GM21528 (cell line): ENCODE measurements around the gene BZW2.
A peak's percentile ranks its signal among the peaks of the same experiment; 100 is the strongest.
"Not testable (repeated sequence)": the region's sequence is repeated elsewhere in the genome, so short reads cannot be mapped to it uniquely, and the experiment has no call there.

Experiments
- ATAC-seq: cut with Tn5 transposase; IDR thresholded peaks from one replicate; pipeline ENCODE4 v1.9.1; 2021; ENCODE audit warnings: mild to moderate bottlenecking, moderate library complexity; ENCODE audit not compliant: unreplicated experiment, low FRiP score

BZW2 gene

DNA sequence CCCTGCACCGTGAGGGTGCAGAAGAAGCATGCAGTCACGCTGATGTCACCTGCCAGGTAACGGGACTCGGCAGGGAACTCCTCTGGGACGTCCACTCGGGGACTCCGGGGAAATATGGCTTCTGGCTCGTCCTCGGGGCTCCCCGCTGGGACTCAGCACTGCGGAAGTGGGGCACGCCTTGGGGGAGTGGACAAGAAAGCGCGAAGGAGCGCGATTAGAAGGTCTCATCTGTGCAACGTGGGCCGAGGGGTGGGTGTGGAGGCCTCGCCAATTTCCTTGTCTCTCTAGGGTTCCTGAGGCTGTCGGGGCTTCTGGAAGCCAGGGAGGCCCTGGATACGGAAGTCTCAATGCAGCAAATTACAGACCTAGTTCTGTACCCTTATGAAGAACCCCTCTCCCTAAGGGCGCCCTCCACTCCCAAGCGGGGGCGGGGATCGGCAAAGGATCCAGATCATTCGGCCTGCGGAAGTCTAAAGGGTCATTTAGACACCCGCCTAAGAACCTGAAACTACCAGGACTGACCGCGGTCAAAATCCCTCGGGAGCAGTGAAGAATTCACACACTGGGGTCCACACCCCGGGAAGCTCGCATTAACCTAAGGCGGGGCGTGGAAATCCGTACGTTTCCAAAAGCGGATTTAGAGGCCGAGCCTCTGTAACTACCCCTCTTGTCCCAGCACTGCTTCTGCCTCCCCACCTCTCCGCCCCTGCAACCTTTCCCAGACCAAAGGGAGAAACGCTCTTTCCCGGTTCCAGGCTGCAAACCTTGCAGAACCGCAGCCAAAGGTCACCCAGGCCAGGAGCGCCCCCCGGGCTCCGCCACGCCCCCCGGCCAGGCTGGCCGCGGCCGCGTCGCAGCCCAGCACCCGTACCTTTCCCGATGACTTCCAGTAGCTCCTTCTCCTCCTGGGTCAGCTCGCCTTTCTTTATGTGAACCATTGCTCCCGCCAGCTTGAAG, 1.1 kb upstream of the BZW2 start:
- peak; percentile 1 for ATAC-seq

DNA sequence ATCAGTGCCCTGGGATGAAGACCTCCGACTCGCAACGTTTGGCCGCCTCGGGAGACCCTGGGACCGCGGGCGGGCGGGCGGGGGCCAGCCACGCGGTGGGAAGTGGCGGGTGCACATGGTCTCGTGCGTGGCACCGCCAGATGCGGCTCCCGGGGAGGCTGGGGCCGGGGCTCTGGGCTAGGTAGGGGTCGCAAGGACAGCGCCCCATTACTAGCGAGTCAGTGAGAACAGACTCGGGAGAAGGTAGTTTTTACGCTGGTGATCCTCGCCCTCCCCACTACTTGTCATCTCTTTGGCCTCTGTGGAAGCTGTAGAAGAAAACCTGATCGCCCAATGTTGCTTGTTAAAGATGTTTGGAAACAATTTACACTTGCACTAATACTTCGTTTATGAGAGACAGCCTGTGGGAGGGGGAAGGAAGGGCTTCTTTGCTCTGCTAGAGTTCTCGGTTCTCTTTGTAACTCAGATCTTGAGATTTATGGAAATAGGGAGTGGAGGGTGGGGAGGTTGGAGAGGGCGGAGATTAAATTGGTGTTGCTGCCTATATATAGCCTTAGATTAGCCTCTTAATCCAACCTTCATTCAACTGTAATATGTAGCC, 591 bp downstream of the BZW2 start:
- no peak for ATAC-seq

DNA sequence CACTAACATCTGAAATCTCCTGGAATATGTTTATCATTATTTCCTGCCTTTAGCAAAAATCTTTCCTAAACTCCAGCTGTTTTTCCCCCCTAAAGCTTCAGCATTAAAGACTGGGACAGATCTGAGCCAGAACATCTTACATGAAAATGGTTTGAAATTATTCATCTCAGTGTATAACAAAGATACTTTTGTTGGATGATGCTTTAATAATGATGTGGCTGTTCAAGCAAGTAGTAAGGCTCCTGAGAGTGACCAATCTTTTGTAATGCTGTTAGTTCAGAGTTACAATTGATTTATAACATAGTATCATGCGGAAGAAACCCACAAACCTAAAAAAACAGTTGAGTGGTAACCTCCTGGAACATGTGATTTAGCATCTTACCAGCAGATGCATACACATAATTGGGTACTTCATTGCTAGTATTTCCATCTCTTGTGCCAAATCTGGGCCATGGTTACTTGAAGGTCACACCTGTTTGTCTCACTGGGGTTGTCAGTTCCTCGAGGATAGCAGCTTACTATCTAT, 1.5 kb downstream of the BZW2 start:
- ATAC-seq: no peak

DNA sequence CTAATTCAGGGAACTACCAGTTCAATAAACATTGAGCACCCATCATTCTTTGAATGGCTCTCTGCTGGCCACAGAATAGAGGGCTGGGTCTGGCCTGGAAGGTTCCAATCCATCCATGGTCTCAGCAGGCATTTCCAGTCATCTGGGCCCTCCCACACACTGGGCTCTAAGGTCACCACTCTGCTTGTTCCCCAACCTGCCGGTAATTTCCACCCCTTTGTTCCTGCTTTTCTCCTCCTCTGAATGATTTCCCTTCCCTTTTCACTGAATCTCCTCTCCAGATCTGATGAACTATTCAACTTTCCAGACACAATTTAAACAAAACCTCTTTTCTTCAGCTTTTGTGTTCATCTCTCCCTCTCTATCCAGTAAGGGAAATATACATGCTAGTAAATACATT, 2.6 kb downstream of the BZW2 start:
- ATAC-seq: no peak

DNA sequence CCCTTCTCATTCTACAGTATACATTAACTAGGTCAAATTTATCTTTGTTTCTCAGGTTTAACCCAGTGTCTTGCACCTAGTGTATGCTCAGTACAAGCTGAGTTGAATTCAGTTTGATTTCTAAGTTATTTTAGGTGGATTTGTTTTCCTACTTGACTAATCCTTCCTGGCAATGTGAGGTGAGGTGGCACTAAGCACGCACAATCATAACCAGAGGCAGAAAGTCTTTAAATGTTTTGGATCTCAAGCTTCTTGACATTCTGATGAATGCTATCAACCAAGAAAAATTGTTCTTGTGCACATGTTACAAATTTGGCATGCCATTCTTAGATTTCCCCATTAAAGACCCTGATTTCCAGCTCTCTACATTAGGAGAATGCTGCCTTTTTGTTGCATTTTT, 3.2 kb downstream of the BZW2 start:
- ATAC-seq: no peak

DNA sequence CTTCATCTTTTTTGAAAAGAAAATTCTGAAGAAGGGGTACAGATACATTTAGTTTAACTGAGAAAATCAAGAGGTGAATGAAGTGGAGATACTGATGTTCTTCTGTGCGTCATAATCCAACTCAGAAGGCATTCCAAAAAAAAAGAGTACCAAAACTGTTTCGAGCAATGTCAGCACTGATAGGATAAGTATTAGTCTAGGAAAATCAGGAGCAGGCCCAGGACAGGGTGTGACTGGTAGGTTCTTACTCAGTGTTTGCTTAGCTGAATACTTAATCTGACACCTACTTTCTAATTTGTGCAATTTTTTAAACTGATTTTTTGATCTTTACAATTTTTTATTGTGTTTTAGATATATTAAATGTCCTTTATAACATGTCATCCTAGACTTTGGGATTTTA, 4.3 kb downstream of the BZW2 start:
- ATAC-seq: no peak

DNA sequence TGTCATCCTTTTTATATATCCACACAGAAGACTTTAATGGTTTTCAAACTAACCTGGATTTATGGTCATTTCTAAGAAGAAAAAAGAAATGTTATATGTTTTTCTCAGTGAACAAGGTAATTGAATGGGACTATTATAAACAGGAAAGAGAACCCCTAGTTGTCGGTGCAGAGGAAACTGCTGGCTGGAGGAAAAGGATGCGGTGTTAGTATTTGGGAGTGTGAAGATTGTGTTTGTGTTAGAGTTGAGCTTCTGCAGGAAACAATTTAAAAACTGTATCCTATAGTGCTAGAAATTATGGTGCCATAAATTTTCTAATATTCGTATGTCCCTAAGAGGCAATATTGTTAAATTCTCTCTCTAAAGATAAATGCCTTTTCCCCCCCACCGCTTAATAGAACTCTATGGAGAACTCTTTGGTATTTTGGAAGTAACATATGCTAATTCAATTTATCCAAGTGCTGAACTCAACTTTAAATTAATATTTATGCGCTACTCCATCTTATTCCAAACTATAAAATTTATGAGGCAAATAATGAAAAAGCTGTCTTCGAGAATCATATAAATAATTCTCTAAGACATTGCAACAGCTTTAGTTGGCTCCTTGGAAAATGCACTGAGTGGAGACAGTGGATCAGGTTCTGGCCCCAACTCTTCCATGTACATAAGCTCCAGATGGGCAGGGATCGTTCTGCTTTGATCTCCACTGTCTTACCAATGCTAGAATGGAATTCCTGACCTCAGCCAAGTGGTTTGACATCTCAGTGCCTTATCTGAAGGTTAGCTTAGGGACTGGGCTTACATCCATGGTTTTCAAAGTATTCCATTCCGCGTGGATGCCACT, 5.6 kb downstream of the BZW2 start:
- ATAC-seq: no peak

DNA sequence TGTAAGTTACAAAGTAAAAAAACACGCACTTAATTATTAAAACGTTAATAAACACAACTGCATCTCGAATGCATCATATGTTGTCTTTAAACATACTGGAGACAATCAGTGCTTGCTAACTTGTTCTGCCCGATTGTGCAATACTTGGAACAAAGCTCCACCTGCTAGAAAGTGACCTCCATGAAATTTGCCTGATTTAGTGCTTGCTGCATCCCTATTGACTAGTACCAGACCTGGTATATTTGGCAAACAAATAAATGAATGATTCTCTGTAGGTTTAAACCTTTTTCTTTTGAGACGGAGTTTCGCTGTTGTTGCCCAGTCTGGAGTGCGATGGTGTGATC, 6.2 kb downstream of the BZW2 start:
- ATAC-seq: no peak

DNA sequence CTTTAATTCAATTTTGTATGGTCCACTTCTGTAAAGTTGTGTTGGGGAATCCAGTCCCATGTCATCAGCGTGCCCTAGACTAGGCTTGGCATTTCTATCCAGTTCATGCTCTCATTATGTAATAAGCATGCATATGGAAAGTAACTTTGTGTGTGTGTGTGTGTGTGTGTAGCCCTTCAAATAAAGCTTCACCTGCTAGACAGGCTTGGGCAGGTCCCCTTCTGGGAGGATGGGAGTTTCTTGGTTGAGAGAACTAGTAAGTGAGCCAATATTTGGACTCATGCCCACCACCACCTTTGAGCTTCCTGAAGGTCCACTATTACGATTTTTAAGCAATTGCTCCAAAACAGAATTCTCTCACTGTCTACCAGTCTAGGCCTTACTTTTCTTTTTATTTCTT, 6.9 kb downstream of the BZW2 start:
- no peak for ATAC-seq

DNA sequence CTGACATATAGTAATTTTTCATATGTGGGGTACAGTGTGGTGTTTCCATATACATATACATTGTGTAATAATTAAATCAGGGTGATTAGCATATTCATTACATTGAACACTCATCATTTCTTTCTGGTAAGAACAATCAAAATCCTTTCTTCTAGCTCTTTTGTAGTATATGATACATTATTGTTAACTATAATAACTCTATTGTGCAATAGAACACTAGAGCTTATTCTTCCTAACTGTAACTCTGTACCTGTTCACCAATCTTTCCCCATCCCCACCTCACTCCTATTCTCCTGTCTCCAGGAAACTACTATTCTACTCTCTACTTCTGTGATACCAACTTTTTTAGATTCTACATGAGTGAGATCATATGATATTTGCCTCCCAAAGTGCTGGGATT, 9.4 kb downstream of the BZW2 start:
- ATAC-seq: no peak

DNA sequence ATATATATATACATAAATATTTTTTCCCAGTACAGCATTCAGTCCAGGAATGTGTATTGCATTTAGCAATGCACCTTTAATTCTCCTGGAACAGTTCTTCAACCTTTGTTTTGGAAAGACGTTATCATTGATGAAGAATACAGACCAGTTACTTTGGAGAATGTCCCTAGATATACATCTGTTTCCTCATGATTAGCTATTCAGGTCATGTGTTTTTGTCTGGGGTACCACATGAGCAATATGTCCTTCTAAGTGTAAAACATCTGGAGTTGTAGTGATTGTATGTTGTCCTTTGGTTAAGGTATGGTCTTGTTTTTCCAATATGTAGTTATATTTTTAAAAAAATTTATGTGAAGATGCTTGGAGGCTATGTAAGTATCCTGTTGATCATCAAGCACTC, 10.2 kb downstream of the BZW2 start:
- no peak for ATAC-seq

DNA sequence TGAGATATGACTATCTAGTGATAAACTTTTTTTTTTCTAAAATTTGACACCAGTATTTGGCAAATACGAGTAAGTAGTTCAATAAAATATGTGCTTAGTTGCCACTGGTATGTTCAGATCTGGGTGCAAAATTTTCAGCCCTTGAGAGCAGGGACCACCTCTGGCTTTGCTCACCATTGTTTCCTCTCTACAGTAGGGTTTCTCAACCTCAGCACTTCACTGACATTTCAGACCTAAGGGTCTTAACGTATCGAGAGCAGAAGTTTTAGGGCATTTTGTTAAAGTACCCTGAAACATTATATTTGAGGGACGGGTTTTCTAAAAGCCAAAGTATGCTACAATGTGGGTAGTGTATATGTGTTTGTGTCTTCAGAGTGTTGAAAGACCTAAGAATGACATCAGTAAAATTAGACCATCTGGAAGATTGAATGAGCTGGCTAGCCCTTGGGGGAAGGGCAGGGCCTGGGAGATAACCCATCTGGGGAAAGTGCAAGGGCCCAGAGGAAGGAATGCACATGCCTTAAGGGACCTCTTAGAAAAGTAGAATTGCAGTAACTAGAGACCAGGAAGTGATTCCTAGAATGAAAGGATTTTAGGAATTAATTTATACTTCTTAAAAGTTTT, 11.8 kb downstream of the BZW2 start:
- no peak for ATAC-seq

DNA sequence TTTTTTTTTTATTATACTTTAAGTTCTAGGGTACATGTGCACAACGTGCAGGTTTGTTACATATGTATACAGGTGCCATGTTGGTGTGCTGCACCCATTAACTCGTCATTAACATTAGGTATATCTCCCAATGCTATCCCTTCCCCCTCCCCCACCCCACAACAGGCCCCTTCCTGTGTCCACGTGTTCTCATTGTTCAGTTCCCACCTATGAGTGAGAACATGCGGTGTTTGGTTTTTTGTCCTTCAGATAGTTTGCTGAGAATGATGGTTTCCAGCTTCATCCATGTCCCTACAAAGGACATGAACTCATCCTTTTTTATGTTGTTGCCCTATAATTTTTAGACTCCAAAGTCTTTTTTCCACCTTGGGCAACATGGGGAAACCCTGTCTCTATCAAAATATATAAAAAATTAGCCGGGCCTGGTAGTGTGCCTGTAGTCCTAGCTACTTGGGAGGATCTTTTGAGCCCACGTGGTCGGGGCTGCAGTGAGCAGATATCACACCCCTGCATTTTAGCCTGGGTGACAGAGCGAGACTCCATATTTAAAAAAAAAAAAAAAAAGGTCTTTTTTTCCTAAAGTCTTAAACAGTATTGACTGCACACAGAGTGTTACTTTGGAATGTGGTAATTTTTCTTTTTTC, 14.0 kb downstream of the BZW2 start:
- not testable (repeated sequence) for ATAC-seq

DNA sequence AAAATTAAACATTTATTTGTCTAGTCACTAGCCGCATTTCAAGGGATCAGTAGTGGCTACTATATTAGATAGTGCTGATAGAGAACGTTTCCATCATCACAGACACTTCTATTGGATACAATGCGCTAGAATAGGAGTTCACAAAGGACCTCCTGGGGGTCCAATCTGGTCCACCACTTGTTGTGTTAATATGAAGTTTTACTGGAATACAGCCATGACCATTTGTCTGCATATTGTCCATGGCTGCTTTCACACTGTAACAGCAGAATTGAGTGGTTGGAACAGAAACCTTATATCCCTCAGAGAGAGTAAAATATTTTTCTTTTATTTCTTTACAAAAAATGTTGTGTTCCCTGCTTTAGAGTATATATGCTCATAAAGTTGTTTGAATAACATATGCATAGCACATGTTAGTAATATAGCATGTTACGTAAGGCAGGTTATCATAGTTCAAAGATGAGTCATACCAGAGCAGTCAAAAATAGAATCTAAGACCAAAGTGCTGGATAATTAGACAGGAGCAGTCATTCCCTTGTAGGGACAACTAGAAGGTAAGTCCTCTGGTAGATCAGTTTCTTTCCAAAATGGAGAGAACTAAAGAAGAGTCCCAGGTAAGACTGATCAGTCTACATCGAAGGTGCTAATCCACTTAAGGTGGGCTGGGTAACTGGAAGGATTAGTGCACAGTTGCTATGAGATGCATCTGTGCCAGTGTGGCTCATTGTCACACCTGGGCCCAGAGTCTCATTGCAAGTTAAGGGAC, 14.9 kb downstream of the BZW2 start:
- ATAC-seq: no peak

DNA sequence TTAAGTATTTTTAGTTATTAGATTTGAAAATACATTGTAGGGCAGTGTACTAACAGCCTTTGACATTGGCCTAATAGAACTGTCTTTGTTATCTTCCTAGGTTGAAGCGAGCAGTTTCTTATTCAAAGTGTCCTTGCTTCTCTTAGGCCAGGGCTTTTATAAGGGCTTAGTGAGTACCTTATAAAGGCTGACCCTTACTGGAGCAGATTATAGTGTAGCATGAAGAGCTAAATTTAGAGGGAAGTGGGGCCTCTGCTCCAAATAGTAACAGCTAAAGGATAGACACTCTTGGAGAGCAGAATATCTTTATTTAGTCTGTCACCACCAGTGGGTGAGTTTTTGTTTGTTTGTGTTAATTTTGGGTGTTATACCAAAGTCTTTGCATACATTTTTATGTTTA, 15.9 kb downstream of the BZW2 start:
- no peak for ATAC-seq

DNA sequence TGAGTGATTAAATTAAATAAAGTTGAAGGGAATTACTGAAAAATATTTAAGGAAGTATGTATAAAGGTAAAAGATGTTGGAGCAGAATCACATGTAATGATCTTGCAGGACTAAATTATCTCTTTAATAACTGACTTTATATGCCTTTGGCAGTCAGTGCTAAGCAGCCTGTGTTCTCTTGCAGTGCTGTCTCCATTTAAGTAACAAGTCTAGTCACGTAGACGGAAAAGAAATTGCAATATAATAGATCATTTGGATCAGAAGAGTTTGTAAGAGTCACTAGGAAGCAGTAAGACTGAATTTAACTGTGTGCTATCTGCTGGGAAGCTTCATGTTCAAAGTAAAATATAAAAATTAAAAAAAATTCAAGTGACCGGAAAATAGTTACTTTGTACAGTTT, 21.4 kb downstream of the BZW2 start:
- ATAC-seq: no peak

DNA sequence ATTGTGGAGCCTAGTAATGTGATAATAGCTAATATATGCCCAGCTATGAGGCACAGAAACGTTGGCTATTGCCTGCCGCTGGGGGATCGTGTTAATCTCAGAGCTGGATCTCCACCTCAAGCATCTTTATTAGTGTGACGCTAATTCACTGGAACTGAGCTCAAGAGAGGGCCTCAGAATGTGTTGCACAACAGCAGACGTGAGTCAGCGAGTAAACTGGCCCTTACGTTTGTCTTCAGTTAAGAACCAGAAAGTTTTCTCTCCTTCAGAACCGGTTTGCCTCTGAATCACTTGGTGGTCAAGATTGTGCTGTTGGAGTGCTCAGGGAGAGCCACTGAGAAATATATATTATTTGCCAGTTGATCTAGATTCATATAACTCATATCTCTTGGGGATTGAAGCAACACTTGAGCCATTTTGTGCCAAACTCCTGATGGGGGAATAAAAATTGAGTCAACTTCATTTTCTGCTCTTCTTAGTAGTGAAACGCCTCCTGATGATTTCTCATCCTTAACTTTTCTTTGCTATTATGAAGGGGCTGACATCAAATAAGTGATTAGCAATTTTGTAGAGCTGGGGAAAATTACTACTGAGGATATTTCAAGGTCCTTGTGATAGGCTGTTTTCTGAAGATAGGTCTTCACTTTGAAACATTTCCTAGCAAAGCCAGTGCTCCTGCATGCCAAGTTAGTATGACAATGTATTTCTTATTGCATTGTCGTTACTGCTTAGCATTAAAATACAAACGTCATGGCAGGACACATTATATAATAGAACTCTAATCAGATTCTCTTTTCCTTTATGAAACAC, 22.3 kb downstream of the BZW2 start:
- ATAC-seq: no peak

DNA sequence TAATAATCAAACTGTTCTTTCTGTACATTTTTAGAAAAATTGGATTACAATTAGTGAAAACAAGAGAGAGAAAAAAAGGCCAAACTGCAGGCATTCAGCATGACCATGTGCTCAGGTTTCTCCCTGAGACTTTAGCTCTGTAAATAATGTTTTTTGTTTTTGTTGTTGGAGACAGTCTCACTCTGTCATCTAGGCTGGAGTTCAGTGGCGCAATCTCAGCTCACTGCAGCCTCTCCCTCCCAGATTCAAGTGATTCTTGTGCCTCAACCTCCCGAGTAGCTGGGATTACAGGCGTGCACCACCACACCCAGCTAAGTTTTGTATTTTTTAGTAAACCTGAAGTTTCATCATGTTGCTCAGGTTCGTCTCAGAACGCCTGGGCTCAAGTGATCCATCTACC, 23.0 kb downstream of the BZW2 start:
- no peak for ATAC-seq

DNA sequence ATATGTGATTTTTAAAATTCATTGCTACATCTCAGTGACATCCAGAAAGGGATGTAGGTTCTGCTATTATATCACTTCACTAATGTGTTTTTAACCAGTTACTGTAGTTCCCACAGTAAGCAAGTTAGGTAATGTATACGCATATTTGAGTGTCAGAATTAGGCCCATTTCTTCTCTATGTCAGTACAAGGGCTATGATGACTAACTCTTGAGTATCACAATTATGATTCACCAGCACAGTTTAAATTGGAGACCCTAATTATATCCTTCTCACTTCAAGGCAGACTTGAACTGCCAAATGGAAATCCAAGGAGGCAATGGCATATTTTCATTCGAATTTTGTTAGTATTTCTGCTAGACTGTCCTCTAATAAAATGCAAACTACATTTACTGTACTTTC, 23.6 kb downstream of the BZW2 start:
- no peak for ATAC-seq
